GM12878 (cell line): Measurements from ENCODE around the gene RXFP3. TPM values are rescaled to one million over a fixed set of nuclear protein-coding genes. Genes with fewer than 3 reads are reported as not detected.
A peak's percentile ranks its signal among the peaks of the same experiment; 100 is the strongest.

Source experiments
- ATAC-seq: fragments of 200-7000 bp; cut with Tn5 transposase; 3 replicates; pipeline ENCODE4 v1.9.1; 2020; ENCODE audit warnings: mild to moderate bottlenecking, moderate library complexity
- BruUV-seq: library from RNA; stranded (reverse); fragments of 400-500 nt; replicated peaks from 2 replicates; lab custom pipeline; 2021; lab: Mats Ljungman, UMichigan
- CTCF ChIA-PET: fragments of 300-600 bp; sonication (Branson Sonifier 250); formaldehyde crosslinking; extraction: SDS; loops from one replicate; lab custom pipeline; 2021; ENCODE audit warnings: inconsistent platforms; lab: Yijun Ruan, JAX
- POLR2A ChIA-PET: fragments of 350-600 bp; formaldehyde crosslinking; extraction: SDS; loops from one replicate; lab custom pipeline; 2021; ENCODE audit warnings: inconsistent platforms; lab: Charles Lee
- RAD21 ChIA-PET: fragments of 300-600 bp; sonication (Branson Sonifier 250); formaldehyde crosslinking; loops from one replicate; lab custom pipeline; 2023; ENCODE audit warnings: antibody characterized with exemption; ENCODE audit not compliant: unreplicated experiment; lab: Charles Lee
- SMC1A ChIA-PET: fragments of 300-600 bp; sonication (Branson Sonifier 250); formaldehyde crosslinking; loops from one replicate; lab custom pipeline; 2023; ENCODE audit not compliant: unreplicated experiment, uncharacterized antibody; lab: Charles Lee
- DNase-seq: peaks from one replicate; pipeline ENCODE4 v3.0.0-alpha.2; 2011; ENCODE audit warnings: low read depth, low spot score
- FAIRE-seq: peaks from 3 replicates; lab custom pipeline; 2011; peaks lifted over from hg19 to GRCh38; lab: Jason Lieb, UNC
- H2AFZ ChIP-seq: 2 replicates; pipeline ENCODE4 v1.6.0; 2011; ENCODE audit warnings: low read depth, low read length, control low read depth; ENCODE audit not compliant: control insufficient read depth
- H3K27ac ChIP-seq: 2 replicates; pipeline ENCODE4 v1.5.1; 2011; ENCODE audit warnings: control low read depth; ENCODE audit not compliant: control insufficient read depth, insufficient read depth
- H3K27me3 ChIP-seq, 2 experiments: replicated peaks in 1 of 2; 2 replicates each; pipeline versions ENCODE4 v1.6.0 to v1.6.1; 2011; ENCODE audit warnings: low read length in 1 of 2; ENCODE audit not compliant: control insufficient read depth in 2 of 2, insufficient read depth in 2 of 2
- H3K36me3 ChIP-seq, 2 experiments: 2 replicates each; pipeline ENCODE4 v1.5.1; 2011; ENCODE audit warnings: low read length in 1 of 2; ENCODE audit not compliant: control insufficient read depth in 2 of 2, insufficient read depth in 2 of 2
- H3K4me1 ChIP-seq: 2 replicates; pipeline ENCODE4 v1.6.1; 2011; ENCODE audit warnings: mild to moderate bottlenecking, low read length, moderate library complexity, mixed read lengths; ENCODE audit not compliant: control insufficient read depth, insufficient read depth
- H3K4me2 ChIP-seq: 2 replicates; pipeline ENCODE4 v1.6.0; 2011; ENCODE audit warnings: control low read depth; ENCODE audit not compliant: control insufficient read depth, insufficient read depth
- H3K4me3 ChIP-seq: fragments of 200-600 bp; sonication (generic); 2 replicates; pipeline ENCODE4 v1.5.1; 2016
- H3K79me2 ChIP-seq: 2 replicates; pipeline ENCODE4 v1.6.0; 2011; ENCODE audit warnings: low read length; ENCODE audit not compliant: control insufficient read depth, insufficient read depth
- H3K9ac ChIP-seq: 2 replicates; pipeline ENCODE4 v1.8.0; 2011; ENCODE audit warnings: low read length, control low read depth, mixed read lengths; ENCODE audit not compliant: control insufficient read depth, insufficient read depth
- H3K9me3 ChIP-seq: replicated peaks from 3 replicates; pipeline ENCODE4 v1.5.1; 2011; ENCODE audit warnings: mild to moderate bottlenecking, low read length; ENCODE audit not compliant: control insufficient read depth, insufficient read depth
- H4K20me1 ChIP-seq: 2 replicates; pipeline ENCODE4 v1.6.0; 2011; ENCODE audit not compliant: control insufficient read depth, insufficient read depth
- BHLHE40 ChIP-seq, 2 experiments: fragments of 450-650 bp in 1 of 2; IDR thresholded peaks; 2 replicates each; pipeline ENCODE4 v1.6.1; 2011 to 2017; ENCODE audit warnings: low read depth in 2 of 2, borderline replicate concordance in 1 of 2, improper control_type of control experiment in 1 of 2, low read length in 1 of 2, mild to moderate bottlenecking in 1 of 2
- EGR1 ChIP-seq, 2 experiments: IDR thresholded peaks; 1 replicate in 1 of 2; 2 replicates in 1 of 2; pipeline ENCODE4 v1.6.1; 2011 to 2012; ENCODE audit warnings: low read depth in 2 of 2, low read length in 2 of 2, borderline replicate concordance in 1 of 2, mild to moderate bottlenecking in 1 of 2, moderate library complexity in 1 of 2
- GABPA ChIP-seq: IDR thresholded peaks from 2 replicates; pipeline ENCODE4 v1.6.1; 2014; ENCODE audit warnings: antibody characterized with exemption, low read depth, mild to moderate bottlenecking, inconsistent platforms
- HDGF ChIP-seq: fragments of 450-650 bp; IDR thresholded peaks from 2 replicates; pipeline ENCODE4 v1.6.1; 2016; ENCODE audit warnings: antibody characterized with exemption
- IKZF1 ChIP-seq: fragments of 450-650 bp; conservative IDR thresholded peaks from 2 replicates; pipeline ENCODE4 v1.6.1; 2017; ENCODE audit warnings: antibody characterized with exemption, mild to moderate bottlenecking
- IKZF2 ChIP-seq, 2 experiments: fragments of 450-650 bp; IDR thresholded peaks; 2 replicates each; pipeline ENCODE4 v1.6.1; 2017; ENCODE audit warnings: mild to moderate bottlenecking in 2 of 2, moderate library complexity in 2 of 2
- JUNB ChIP-seq: IDR thresholded peaks from 2 replicates; pipeline ENCODE4 v1.6.1; 2016; ENCODE audit warnings: antibody characterized with exemption, mild to moderate bottlenecking
- MXI1 ChIP-seq: fragments of 150-350 bp; IDR thresholded peaks from 2 replicates; pipeline ENCODE4 v1.6.1; 2011; ENCODE audit warnings: low read depth, mild to moderate bottlenecking, inconsistent platforms, low read length, improper control_type of control experiment
- NRF1 ChIP-seq: conservative IDR thresholded peaks from 2 replicates; pipeline ENCODE4 v1.6.1; 2011; ENCODE audit warnings: mild to moderate bottlenecking, low read depth, low read length, improper control_type of control experiment
- POU2F2 ChIP-seq: IDR thresholded peaks from 3 replicates; pipeline ENCODE4 v1.6.1; 2011; ENCODE audit warnings: low read depth, mild to moderate bottlenecking, low read length, borderline replicate concordance
- SMAD1 ChIP-seq: fragments of 450-650 bp; IDR thresholded peaks from 2 replicates; pipeline ENCODE4 v1.6.1; 2018; ENCODE audit warnings: mild to moderate bottlenecking, low read depth; ENCODE audit not compliant: partially characterized antibody
- SMAD5 ChIP-seq: IDR thresholded peaks from 2 replicates; pipeline ENCODE4 v1.6.1; 2016; ENCODE audit warnings: antibody characterized with exemption, low read depth
- STAT3 ChIP-seq: IDR thresholded peaks from 2 replicates; pipeline ENCODE4 v1.6.1; 2011; ENCODE audit warnings: low read depth, low read length, improper control_type of control experiment
- SUZ12 ChIP-seq: fragments of 200-600 bp; sonication (generic); IDR thresholded peaks from one replicate; pipeline ENCODE4 v1.6.1; 2018; ENCODE audit warnings: antibody characterized with exemption, mild to moderate bottlenecking; ENCODE audit not compliant: unreplicated experiment
- WRNIP1 ChIP-seq: IDR thresholded peaks from 2 replicates; pipeline ENCODE4 v1.6.1; 2011; ENCODE audit warnings: low read depth, low read length, improper control_type of control experiment, borderline replicate concordance
- ZNF207 ChIP-seq: fragments of 450-650 bp; IDR thresholded peaks from 2 replicates; pipeline ENCODE4 v1.6.1; 2014; ENCODE audit warnings: antibody characterized with exemption, mild to moderate bottlenecking, borderline replicate concordance
- ZNF622 ChIP-seq: fragments of 450-650 bp; IDR thresholded peaks from 2 replicates; pipeline ENCODE4 v1.6.1; 2017; ENCODE audit warnings: mild to moderate bottlenecking, inconsistent platforms
- WGBS: methylation state at CpG from one replicate; pipeline ENCODE4 v1.1.6; 2016; ENCODE audit warnings: low lambda C conversion rate; ENCODE audit not compliant: insufficient replicate concordance, insufficient coverage; ENCODE audit errors: missing lambda C conversion rate; 5-methylcytosine and 5-hydroxymethylcytosine counted together
- in situ Hi-C: fragments of 300-500 bp; cut with MboI; formaldehyde crosslinking; loops from 9 replicates; pipeline ENCODE4 v1.14.3; 2018; ENCODE audit warnings: mixed read lengths
- intact Hi-C: fragments of 100-400 bp; cut with micrococcal nuclease; formaldehyde crosslinking; loops from one replicate; pipeline ENCODE4 v1.14.2; 2022; ENCODE audit not compliant: unreplicated experiment
- polyA plus RNA-seq, 11 experiments: library from polyadenylated mRNA; depleted of rRNA in 4 of 11; unstranded in 6 of 11; stranded (reverse) in 5 of 11; fragments of >200 nt; fragmentation: Nextera tagmentation in 4 of 11; fragmentation: Illumina TruSeq in 1 of 11; extraction: Ambion mirVana in 4 of 11; extraction: Trizol in 1 of 11; gene quantifications; 1 replicate in 1 of 11; 2 replicates in 10 of 11; pipeline versions ENCODE4 v1.2.1 to v1.2.3, GENCODE V29; 2011 to 2016; ENCODE audit warnings: inconsistent platforms in 2 of 11, missing spikeins in 2 of 11, low read depth in 1 of 11
- total RNA-seq, 4 experiments: library from RNA; depleted of rRNA in 3 of 4; stranded (reverse); fragments of >200 nt in 3 of 4; fragmentation: Illumina TruSeq in 1 of 4; extraction: Trizol in 1 of 4; gene quantifications; 2 replicates each; pipeline versions ENCODE4 v1.2.1 to v1.2.3, GENCODE V29; 2013 to 2021
- TF ChIP-seq, protein P1 (sequence below): IDR thresholded peaks from 2 replicates; pipeline ENCODE4 v1.6.1; 2012; ENCODE audit warnings: low read depth, low read length, improper control_type of control experiment
- TF ChIP-seq, protein P2 (sequence below): fragments of 450-650 bp; IDR thresholded peaks from 2 replicates; pipeline ENCODE4 v1.6.1; 2016; ENCODE audit warnings: mild to moderate bottlenecking
- TF ChIP-seq, protein P3 (sequence below): IDR thresholded peaks from 2 replicates; pipeline ENCODE4 v1.6.1; 2011; ENCODE audit warnings: low read depth, low read length, improper control_type of control experiment, borderline replicate concordance

RXFP3 gene
- total and polyA plus RNA-seq, 10 of the 15 experiments (the other 5 are each of a cell fraction or from before 2014, with no cell fraction given): 0.03 to 0.06 TPM; not detected in 8

DNA sequence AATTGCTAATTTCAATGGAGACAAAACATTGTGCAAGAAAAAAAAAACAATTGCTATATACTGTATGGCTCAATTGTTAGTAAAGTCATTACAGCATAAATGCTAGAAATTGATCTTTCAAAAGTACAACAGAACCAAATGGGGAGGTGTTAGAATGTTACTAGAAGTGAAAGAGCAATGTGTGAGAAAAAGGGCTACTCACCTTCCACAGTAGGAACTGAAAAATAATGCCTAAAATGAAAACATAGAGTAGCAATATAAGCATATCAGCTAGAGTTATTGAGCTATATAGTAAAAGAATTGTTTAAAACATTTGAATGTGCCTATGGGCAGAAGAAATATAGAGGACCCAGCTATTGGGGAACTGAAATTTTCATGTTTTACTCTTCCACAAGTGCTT is 10.9 kb upstream of the RXFP3 start (continued):
- TF ChIP-seq BHLHE40 (IDR thresholded peaks at IDR 0.05; ENCODE audit: borderline replicate concordance in 1 of 2, low read depth in 2 of 2, low read length in 1 of 2): no peak
- TF ChIP-seq HDGF: no peak
- TF ChIP-seq SUZ12: no peak
- no peak for TF ChIP-seq JUNB
- TF ChIP-seq IKZF1: no peak
- no peak for TF ChIP-seq WRNIP1
- no peak for TF ChIP-seq STAT3
- TF ChIP-seq NRF1: no peak
- TF ChIP-seq SMAD1: no peak
- TF ChIP-seq, protein P1, sequence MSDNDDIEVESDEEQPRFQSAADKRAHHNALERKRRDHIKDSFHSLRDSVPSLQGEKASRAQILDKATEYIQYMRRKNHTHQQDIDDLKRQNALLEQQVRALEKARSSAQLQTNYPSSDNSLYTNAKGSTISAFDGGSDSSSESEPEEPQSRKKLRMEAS: no peak
- TF ChIP-seq, protein P2, sequence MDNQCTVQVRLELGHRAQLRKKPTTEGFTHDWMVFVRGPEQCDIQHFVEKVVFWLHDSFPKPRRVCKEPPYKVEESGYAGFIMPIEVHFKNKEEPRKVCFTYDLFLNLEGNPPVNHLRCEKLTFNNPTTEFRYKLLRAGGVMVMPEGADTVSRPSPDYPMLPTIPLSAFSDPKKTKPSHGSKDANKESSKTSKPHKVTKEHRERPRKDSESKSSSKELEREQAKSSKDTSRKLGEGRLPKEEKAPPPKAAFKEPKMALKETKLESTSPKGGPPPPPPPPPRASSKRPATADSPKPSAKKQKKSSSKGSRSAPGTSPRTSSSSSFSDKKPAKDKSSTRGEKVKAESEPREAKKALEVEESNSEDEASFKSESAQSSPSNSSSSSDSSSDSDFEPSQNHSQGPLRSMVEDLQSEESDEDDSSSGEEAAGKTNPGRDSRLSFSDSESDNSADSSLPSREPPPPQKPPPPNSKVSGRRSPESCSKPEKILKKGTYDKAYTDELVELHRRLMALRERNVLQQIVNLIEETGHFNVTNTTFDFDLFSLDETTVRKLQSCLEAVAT: 0 out of 2 replicates have a peak, but pooled peaks have one; percentile 31

DNA sequence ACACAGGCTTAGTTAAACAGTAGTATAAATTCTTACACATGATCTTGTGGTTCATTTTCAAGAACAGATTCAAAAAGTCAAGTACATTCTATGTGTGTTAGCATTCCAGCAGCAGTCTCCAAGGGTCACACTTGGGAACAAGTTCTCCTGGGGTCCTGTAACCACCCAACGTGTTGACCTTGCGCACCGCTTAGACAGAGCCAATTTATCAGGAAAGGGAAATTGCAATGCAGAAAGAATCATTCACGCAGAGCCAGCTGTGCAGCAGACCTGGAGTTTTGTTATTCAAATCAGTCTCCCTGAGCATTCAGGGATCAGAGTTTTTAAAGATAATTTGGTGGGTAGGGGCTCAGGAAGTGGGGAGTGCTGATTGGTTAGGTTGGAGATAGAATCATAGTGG is 8.5 kb upstream of the RXFP3 start:
- ChIA-PET POLR2A (no interaction called here), CTCF (no interaction called here)
- Histone ChIP-seq H3K27me3 (no peaks in the 10 kb centered on the region), H3K4me2 (no peak overlapping the region), H4K20me1 (no peaks in the 10 kb centered on the region), H3K9ac (no peak overlapping the region), H3K9me3 (no peaks in the 10 kb centered on the region)
- 45% methylated on average over 4 of the region's 4 CpGs for WGBS
- BruUV-seq: no TSS peak
- intact Hi-C loops (no loop called here), in situ Hi-C loops (no loop called here)
- TF ChIP-seq ZNF622: no peak
- TF ChIP-seq EGR1 (IDR thresholded peaks at IDR 0.05; ENCODE audit: borderline replicate concordance in 1 of 2, low read depth in 2 of 2, low read length in 2 of 2): no peak
- TF ChIP-seq, protein P3, sequence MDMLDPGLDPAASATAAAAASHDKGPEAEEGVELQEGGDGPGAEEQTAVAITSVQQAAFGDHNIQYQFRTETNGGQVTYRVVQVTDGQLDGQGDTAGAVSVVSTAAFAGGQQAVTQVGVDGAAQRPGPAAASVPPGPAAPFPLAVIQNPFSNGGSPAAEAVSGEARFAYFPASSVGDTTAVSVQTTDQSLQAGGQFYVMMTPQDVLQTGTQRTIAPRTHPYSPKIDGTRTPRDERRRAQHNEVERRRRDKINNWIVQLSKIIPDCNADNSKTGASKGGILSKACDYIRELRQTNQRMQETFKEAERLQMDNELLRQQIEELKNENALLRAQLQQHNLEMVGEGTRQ: no peak
- TF ChIP-seq IKZF2 (IDR thresholded peaks at IDR 0.05): no peak
- TF ChIP-seq ZNF207: no peak
- TF ChIP-seq SMAD5: no peak
- TF ChIP-seq GABPA: no peak
- no peak for TF ChIP-seq MXI1
- TF ChIP-seq POU2F2: no peak
- TF ChIP-seq, all 136 proteins: peak for 0
- no peak overlapping the region for H3K4me3 ChIP-seq
- H3K79me2 ChIP-seq: no peaks in the 10 kb centered on the region
- FAIRE-seq (no peak), ATAC-seq (no peak), DNase-seq (no peak)
- H3K4me1 ChIP-seq: peaks cover 24% of the 10 kb centered on the region
- ChIA-PET SMC1A (interaction anchor here (0.8 to 1.2 kb wide), 3 partner anchors 68 to 215 kb away, joined by 3 to 4 read pairs (median 3); no protein-coding TSS in a partner anchor), RAD21 (interaction anchor here (8.8 kb wide), 1 partner anchor 76 kb away, joined by 111 read pairs; no protein-coding TSS in a partner anchor)
- no peak overlapping the region for H3K27ac ChIP-seq
- H2AFZ ChIP-seq: no peak overlapping the region
- no peaks in the 10 kb centered on the region for H3K36me3 ChIP-seq
